ENCODE data around the gene PLCZ1. TPM values are rescaled to one million over a fixed set of nuclear protein-coding genes. Genes with fewer than 3 reads are reported as not detected.

PLCZ1 gene
- total and polyA plus RNA-seq, 2 experiments from 2014 or later, result not detected

GRCh38 chr12:18720690-18721089 is 17.1 kb downstream of the PLCZ1 start:
- no peaks in the 10 kb centered on the region for H3K27me3 ChIP-seq
- no peaks in the 10 kb centered on the region for H3K9me3 ChIP-seq (ENCODE audit: low read depth)
- no peak overlapping the region for H3K27ac ChIP-seq
- no peaks in the 10 kb centered on the region for H3K36me3 ChIP-seq
- no peak for TF ChIP-seq CTCF (IDR thresholded peaks at IDR 0.05; ENCODE audit: low read depth, low read length)
- no peaks in the 10 kb centered on the region for H3K4me1 ChIP-seq (ENCODE audit: low read depth)
- DNase-seq (ENCODE audit: low read depth in 1 of 2, low spot score in 1 of 2), result no peak
- no peak overlapping the region for H3K4me3 ChIP-seq

- no peaks in the 10 kb centered on the region for H3K27me3 ChIP-seq
- no peaks in the 10 kb centered on the region for H3K36me3 ChIP-seq
- no peaks in the 10 kb centered on the region for H3K4me1 ChIP-seq (ENCODE audit: low read depth)
- no peak overlapping the region for H3K27ac ChIP-seq
- no peaks in the 10 kb centered on the region for H3K9me3 ChIP-seq (ENCODE audit: low read depth)
- DNase-seq (ENCODE audit: low read depth in 1 of 2, low spot score in 1 of 2), result no peak
- no peak for TF ChIP-seq CTCF (IDR thresholded peaks at IDR 0.05; ENCODE audit: low read depth, low read length)
- H3K4me3 ChIP-seq, result no peak overlapping the region
These were observed 17.8 kb downstream of the PLCZ1 start for GRCh38 chr12:18719922-18720510.

GRCh38 chr12:18718462-18718861 is 19.4 kb downstream of the PLCZ1 start:
- no peak overlapping the region for H3K27ac ChIP-seq
- H3K27me3 ChIP-seq, result no peaks in the 10 kb centered on the region
- H3K9me3 ChIP-seq (ENCODE audit: low read depth), result no peaks in the 10 kb centered on the region
- DNase-seq (ENCODE audit: low read depth in 1 of 2, low spot score in 1 of 2), result no peak
- H3K36me3 ChIP-seq, result no peaks in the 10 kb centered on the region
- TF ChIP-seq CTCF (IDR thresholded peaks at IDR 0.05; ENCODE audit: low read depth, low read length), result no peak
- H3K4me3 ChIP-seq, result no peak overlapping the region
- H3K4me1 ChIP-seq (ENCODE audit: low read depth), result no peaks in the 10 kb centered on the region

GRCh38 chr12:18716236-18716635 is 21.6 kb downstream of the PLCZ1 start:
- H3K9me3 ChIP-seq (ENCODE audit: low read depth), result no peaks in the 10 kb centered on the region
- no peak for DNase-seq (ENCODE audit: low read depth in 1 of 2, low spot score in 1 of 2)
- H3K27me3 ChIP-seq, result no peaks in the 10 kb centered on the region
- H3K4me1 ChIP-seq (ENCODE audit: low read depth), result no peaks in the 10 kb centered on the region
- H3K27ac ChIP-seq, result no peak overlapping the region
- H3K36me3 ChIP-seq, result no peaks in the 10 kb centered on the region
- no peak overlapping the region for H3K4me3 ChIP-seq
- no peak for TF ChIP-seq CTCF (IDR thresholded peaks at IDR 0.05; ENCODE audit: low read depth, low read length)

- no peak overlapping the region for H3K27ac ChIP-seq
- TF ChIP-seq CTCF (IDR thresholded peaks at IDR 0.05; ENCODE audit: low read depth, low read length), result no peak
- no peaks in the 10 kb centered on the region for H3K27me3 ChIP-seq
- peak in 1 of 2 donors; percentile 25 for DNase-seq (ENCODE audit: low read depth in 1 of 2, low spot score in 1 of 2)
- H3K9me3 ChIP-seq (ENCODE audit: low read depth), result no peaks in the 10 kb centered on the region
- no peaks in the 10 kb centered on the region for H3K4me1 ChIP-seq (ENCODE audit: low read depth)
- H3K4me3 ChIP-seq, result no peak overlapping the region
- H3K36me3 ChIP-seq, result no peaks in the 10 kb centered on the region
These were observed 31.0 kb downstream of the PLCZ1 start for GRCh38 chr12:18706798-18707197.

Measured in cardiac muscle cell (in vitro differentiated cells and primary cell).